GM12873 (cell line): Measurements from ENCODE around the gene ITIH1.

Experiments used
- TF ChIP-seq, protein P1 (sequence below): IDR thresholded peaks from 2 replicates; pipeline ENCODE4 v1.5.1; 2012; ENCODE audit warnings: low read depth, mild to moderate bottlenecking, moderate library complexity, low read length, control low read depth; ENCODE audit not compliant: insufficient read depth; ENCODE audit errors: missing control alignments

Gene ITIH1

GRCh38 chr3:52777127-52777958 lies at the start of gene ITIH1:
Gene ITIH1, plus strand, starts transcription at chr3:52777599. Its CDS starts 17 bp downstream, at chr3:52777616.
- TF ChIP-seq, protein P1, sequence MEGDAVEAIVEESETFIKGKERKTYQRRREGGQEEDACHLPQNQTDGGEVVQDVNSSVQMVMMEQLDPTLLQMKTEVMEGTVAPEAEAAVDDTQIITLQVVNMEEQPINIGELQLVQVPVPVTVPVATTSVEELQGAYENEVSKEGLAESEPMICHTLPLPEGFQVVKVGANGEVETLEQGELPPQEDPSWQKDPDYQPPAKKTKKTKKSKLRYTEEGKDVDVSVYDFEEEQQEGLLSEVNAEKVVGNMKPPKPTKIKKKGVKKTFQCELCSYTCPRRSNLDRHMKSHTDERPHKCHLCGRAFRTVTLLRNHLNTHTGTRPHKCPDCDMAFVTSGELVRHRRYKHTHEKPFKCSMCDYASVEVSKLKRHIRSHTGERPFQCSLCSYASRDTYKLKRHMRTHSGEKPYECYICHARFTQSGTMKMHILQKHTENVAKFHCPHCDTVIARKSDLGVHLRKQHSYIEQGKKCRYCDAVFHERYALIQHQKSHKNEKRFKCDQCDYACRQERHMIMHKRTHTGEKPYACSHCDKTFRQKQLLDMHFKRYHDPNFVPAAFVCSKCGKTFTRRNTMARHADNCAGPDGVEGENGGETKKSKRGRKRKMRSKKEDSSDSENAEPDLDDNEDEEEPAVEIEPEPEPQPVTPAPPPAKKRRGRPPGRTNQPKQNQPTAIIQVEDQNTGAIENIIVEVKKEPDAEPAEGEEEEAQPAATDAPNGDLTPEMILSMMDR: no peak

GRCh38 chr3:52730681-52731080 lies 46.7 kb upstream of the ITIH1 start:
- TF ChIP-seq, protein P1: no peak

DNA sequence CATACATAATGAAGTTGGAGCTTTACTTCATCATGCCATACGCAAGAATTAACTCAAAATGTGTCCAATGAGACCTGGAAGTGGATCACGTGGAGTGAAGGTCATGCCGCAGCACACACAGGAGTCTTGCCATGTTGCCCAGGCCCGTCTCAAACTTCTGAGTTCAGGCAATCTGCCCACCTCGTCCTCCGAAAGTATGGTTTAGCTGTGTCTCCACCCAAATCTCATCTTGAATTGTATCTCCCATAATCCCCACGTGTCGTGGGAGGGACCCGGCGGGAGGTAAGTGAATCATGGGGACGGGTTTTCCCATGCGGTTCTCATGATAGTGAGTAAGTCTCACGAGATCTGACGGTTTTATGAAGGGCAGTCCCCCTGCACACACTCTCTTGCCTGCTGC lies 45.8 kb upstream of the ITIH1 start:
- TF ChIP-seq, protein P1: no peak

- TF ChIP-seq, protein P1: no peak
These were observed 44.0 kb upstream of the ITIH1 start for GRCh38 chr3:52733256-52733891.

DNA sequence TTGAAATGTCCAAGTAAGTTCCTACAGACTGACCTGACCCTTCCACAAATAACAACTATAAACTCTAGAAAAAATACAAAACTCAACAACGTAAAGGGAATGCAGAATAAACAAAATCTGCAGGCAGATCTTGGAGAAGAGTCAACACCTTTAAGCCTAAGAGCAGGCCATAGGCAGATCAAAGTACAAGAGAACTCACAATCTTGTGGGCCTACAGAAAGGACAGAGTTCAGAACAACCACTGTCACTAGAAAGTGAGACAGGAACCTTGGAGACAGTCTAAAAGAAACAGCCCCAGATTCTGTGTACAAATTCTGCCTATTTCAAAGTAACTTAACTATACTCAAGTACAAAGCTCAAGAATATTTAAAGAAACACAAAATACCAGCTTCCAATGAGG lies 37.7 kb upstream of the ITIH1 start:
- TF ChIP-seq, protein P1: no peak

DNA sequence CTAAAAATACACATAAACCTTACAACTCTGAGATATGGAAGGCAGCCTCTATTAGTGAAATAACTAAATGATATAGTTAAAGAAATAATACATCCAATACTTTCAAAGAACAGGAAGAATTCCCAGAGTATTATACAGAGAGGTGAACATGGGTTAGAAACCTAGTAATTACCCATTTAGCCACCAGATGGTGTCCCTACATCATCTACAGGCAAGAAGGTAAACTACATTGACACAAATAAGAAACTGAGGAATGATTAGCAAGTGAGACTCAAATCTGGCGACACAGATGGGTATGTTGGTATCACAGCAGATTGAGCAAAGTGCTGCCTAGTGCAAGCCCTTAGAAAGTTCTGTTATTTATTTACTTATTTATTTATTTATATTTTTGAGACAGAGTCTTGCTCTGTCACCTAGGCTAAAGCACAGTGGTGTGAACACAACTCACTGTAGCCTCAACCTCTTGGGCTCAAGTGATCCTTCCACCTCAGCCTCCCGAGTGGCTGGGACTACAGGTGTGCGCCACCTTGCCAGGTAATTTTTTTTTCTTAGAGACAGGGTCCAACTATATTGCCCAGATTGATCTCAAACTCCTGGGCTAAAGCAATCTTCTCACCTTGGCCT lies 34.9 kb upstream of the ITIH1 start:
- TF ChIP-seq, protein P1: peak; percentile 64

DNA sequence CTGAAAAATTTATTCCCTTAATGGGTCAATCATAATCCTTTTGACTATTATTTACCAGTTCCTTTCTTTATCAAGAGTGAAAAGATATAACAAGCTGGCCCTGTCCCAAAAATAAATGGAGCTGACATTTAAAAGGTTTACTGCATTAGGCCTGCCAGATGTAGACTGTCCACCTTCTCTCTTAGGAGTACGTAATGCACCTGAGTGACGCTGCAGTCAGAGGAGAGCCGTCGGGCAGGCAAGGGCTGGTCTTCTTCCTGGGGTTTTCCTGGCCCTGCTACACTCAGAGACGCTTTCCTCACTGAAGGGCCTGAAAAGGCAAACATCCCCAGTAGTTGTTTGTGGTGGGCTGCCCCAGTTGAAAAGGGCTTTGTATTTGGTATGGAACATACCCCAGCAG lies 34.2 kb upstream of the ITIH1 start:
- TF ChIP-seq, protein P1: no peak
